Measurements from ENCODE around the gene BRINP1. TPM values are rescaled to one million over a fixed set of nuclear protein-coding genes. Genes with fewer than 3 reads are reported as not detected.

Gene BRINP1
- total and polyA plus RNA-seq, 2 experiments from 2014 or later = 13.4 to 33.5 TPM

- Mint-ChIP-seq H3K27me3 (ENCODE audit: insufficient read depth, low read depth, poor library complexity) (peaks cover 2% of the 10 kb centered on the region), H3K4me3 (no peak overlapping the region)
These were observed 6.7 kb upstream of the BRINP1 start for GRCh38 chr9:119375892-119376291.

DNA sequence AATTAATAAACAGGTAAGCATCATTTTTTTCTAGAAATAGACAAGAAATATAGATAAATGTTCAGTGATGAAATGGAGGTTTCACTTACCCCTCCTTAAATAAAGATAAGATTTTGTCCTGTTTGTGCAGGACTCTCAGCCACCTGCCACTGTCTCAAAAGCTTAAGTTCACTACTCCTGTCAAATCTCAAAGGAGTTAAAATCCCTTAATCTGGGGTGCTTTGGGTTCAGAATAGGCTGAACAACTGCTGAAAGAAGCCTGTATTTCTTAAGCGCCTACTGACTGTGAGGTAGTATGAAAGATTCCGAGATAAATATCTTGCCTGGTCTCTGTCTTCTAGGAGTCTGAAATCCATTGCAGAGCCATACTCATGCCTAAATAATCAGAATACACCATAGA, 3.7 kb upstream of the BRINP1 start:
- ATAC-seq = no peak
- TF ChIP-seq POLR2AphosphoS5 (IDR thresholded peaks at IDR 0.05; ENCODE audit: low read depth) (no peak), EZH2 (IDR thresholded peaks at IDR 0.05; ENCODE audit: low read depth, unreplicated experiment) (no peak), CTCF (conservative IDR thresholded peaks at IDR 0.05; ENCODE audit: low read depth in 2 of 2) (no peak), STAT1 (IDR thresholded peaks at IDR 0.05; ENCODE audit: unreplicated experiment) (no peak), JUNB (IDR thresholded peaks at IDR 0.05; ENCODE audit: unreplicated experiment) (no peak), ZNF331 (CRISPR knock-in tag; IDR thresholded peaks at IDR 0.05; ENCODE audit: low read depth) (no peak), ZNF114 (CRISPR knock-in tag; IDR thresholded peaks at IDR 0.05) (no peak), CREB1 (CRISPR knock-in tag; IDR thresholded peaks at IDR 0.05; ENCODE audit: low read depth) (no peak)
- TF ChIP-seq, protein P1, sequence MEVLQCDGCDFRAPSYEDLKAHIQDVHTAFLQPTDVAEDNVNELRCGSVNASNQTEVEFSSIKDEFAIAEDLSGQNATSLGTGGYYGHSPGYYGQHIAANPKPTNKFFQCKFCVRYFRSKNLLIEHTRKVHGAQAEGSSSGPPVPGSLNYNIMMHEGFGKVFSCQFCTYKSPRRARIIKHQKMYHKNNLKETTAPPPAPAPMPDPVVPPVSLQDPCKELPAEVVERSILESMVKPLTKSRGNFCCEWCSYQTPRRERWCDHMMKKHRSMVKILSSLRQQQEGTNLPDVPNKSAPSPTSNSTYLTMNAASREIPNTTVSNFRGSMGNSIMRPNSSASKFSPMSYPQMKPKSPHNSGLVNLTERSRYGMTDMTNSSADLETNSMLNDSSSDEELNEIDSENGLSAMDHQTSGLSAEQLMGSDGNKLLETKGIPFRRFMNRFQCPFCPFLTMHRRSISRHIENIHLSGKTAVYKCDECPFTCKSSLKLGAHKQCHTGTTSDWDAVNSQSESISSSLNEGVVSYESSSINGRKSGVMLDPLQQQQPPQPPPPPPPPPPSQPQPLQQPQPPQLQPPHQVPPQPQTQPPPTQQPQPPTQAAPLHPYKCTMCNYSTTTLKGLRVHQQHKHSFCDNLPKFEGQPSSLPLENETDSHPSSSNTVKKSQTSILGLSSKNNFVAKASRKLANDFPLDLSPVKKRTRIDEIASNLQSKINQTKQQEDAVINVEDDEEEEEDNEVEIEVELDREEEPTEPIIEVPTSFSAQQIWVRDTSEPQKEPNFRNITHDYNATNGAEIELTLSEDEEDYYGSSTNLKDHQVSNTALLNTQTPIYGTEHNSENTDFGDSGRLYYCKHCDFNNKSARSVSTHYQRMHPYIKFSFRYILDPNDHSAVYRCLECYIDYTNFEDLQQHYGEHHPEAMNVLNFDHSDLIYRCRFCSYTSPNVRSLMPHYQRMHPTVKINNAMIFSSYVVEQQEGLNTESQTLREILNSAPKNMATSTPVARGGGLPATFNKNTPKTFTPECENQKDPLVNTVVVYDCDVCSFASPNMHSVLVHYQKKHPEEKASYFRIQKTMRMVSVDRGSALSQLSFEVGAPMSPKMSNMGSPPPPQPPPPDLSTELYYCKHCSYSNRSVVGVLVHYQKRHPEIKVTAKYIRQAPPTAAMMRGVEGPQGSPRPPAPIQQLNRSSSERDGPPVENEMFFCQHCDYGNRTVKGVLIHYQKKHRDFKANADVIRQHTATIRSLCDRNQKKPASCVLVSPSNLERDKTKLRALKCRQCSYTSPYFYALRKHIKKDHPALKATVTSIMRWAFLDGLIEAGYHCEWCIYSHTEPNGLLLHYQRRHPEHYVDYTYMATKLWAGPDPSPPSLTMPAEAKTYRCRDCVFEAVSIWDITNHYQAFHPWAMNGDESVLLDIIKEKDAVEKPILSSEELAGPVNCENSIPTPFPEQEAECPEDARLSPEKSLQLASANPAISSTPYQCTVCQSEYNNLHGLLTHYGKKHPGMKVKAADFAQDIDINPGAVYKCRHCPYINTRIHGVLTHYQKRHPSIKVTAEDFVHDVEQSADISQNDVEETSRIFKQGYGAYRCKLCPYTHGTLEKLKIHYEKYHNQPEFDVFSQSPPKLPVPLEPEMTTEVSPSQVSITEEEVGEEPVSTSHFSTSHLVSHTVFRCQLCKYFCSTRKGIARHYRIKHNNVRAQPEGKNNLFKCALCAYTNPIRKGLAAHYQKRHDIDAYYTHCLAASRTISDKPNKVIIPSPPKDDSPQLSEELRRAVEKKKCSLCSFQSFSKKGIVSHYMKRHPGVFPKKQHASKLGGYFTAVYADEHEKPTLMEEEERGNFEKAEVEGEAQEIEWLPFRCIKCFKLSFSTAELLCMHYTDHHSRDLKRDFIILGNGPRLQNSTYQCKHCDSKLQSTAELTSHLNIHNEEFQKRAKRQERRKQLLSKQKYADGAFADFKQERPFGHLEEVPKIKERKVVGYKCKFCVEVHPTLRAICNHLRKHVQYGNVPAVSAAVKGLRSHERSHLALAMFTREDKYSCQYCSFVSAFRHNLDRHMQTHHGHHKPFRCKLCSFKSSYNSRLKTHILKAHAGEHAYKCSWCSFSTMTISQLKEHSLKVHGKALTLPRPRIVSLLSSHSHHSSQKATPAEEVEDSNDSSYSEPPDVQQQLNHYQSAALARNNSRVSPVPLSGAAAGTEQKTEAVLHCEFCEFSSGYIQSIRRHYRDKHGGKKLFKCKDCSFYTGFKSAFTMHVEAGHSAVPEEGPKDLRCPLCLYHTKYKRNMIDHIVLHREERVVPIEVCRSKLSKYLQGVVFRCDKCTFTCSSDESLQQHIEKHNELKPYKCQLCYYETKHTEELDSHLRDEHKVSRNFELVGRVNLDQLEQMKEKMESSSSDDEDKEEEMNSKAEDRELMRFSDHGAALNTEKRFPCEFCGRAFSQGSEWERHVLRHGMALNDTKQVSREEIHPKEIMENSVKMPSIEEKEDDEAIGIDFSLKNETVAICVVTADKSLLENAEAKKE (CRISPR knock-in tag; IDR thresholded peaks at IDR 0.05) = no peak

More at GRCh38 chr9:119375892-119376291, 6.7 kb upstream of the BRINP1 start:
- no peaks in the 10 kb centered on the region for H3K36me3 ChIP-seq (ENCODE audit: insufficient read depth)
- no peak overlapping the region for H3K4me3 ChIP-seq
- Mint-ChIP-seq H3K36me3 (ENCODE audit: low read depth) (no peaks in the 10 kb centered on the region), H3K4me1 (peaks cover 16% of the 10 kb centered on the region), H3K27ac (no peak overlapping the region), H3K9me3 (no peaks in the 10 kb centered on the region)
- H3K4me1 ChIP-seq (ENCODE audit: insufficient read depth) = peaks cover 13% of the 10 kb centered on the region; the same call in 1 of the 2 replicates
- TF ChIP-seq ZNF114 (CRISPR knock-in tag; IDR thresholded peaks at IDR 0.05) = no peak
- TF ChIP-seq CTCF (conservative IDR thresholded peaks at IDR 0.05; ENCODE audit: low read depth in 2 of 2) = peak; percentile 78 to 84
- no peaks in the 10 kb centered on the region for H3F3A ChIP-seq (replicated peaks; ENCODE audit: low read depth)
- no peak overlapping the region for H3K4me2 ChIP-seq
- H3K27me3 ChIP-seq (ENCODE audit: insufficient read depth) = peaks cover 8% of the 10 kb centered on the region; the same call in 1 of the 2 replicates
- H2AFZ ChIP-seq = no peak overlapping the region
- DNase-seq (ENCODE audit: low spot score) (peak; percentile 87), ATAC-seq (peak; percentile 81)
- H3K9me2 ChIP-seq (ENCODE audit: insufficient read depth) = no peaks in the 10 kb centered on the region
- H3K27ac ChIP-seq (ENCODE audit: low read depth) = no peak overlapping the region
- H3K79me2 ChIP-seq (replicated peaks; ENCODE audit: insufficient read depth) = no peaks in the 10 kb centered on the region
- no peaks in the 10 kb centered on the region for H4K20me1 ChIP-seq (replicated peaks; ENCODE audit: insufficient read depth)

More for the DNA sequence above, 3.7 kb upstream of the BRINP1 start:
- no peak overlapping the region for H3K4me3 ChIP-seq
- peaks cover 27% of the 10 kb centered on the region for H3K27me3 ChIP-seq (ENCODE audit: insufficient read depth)
- H3K9me3 Mint-ChIP-seq = no peaks in the 10 kb centered on the region
- H3K4me1 ChIP-seq (ENCODE audit: insufficient read depth) = peaks cover 27% of the 10 kb centered on the region
- peaks cover 27% of the 10 kb centered on the region for H3K4me1 Mint-ChIP-seq
- DNase-seq (ENCODE audit: low spot score) = no peak
- H3K4me3 Mint-ChIP-seq = no peak overlapping the region
- peaks cover 7% of the 10 kb centered on the region for H3K79me2 ChIP-seq (replicated peaks; ENCODE audit: insufficient read depth)
- H4K20me1 ChIP-seq (replicated peaks; ENCODE audit: insufficient read depth) = no peaks in the 10 kb centered on the region
- H3K27ac ChIP-seq (ENCODE audit: low read depth) = no peak overlapping the region
- peaks cover 6% of the 10 kb centered on the region for H3K27me3 Mint-ChIP-seq (ENCODE audit: insufficient read depth, low read depth, poor library complexity)
- no peak overlapping the region for H3K27ac Mint-ChIP-seq
- H3K4me2 ChIP-seq = no peak overlapping the region
- no peaks in the 10 kb centered on the region for H3K9me2 ChIP-seq (ENCODE audit: insufficient read depth)
- no peaks in the 10 kb centered on the region for H3F3A ChIP-seq (replicated peaks; ENCODE audit: low read depth)
- H3K36me3 Mint-ChIP-seq (ENCODE audit: low read depth) = no peaks in the 10 kb centered on the region
- H3K36me3 ChIP-seq (ENCODE audit: insufficient read depth) = no peaks in the 10 kb centered on the region
- H2AFZ ChIP-seq = no peak overlapping the region
